NK-92 (cell line): Measurements from ENCODE around the gene SMARCA4.
"Not testable (repeated sequence)": the region's sequence is repeated elsewhere in the genome, so short reads cannot be mapped to it uniquely, and the experiment has no call there.

ENCODE experiments used
- DNase-seq: peaks from one replicate; lab custom pipeline; 2025; ENCODE audit not compliant: unreplicated experiment; lab: John Stamatoyannopoulos, UW

The SMARCA4 gene

GRCh38 chr19:10976131-10976892 lies 15.5 kb downstream of the SMARCA4 start:
- no peak for DNase-seq

DNA sequence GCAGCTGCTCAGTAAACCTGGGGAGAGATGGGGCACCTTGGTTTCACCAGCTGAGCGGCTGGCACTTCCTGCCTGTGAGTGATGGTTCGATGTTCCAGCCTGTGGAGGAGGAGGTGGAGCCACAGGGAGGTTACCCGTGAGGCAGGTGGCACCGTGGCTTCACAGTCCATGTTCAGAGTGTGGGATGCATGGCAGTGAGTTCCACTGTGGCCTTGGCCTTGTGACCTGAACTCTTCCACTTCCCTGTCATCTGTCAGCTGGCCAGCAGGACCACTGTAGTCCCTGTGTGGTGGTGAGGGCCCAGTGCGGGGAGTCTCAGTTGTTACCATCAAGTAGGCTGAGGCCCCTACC lies 16.9 kb downstream of the SMARCA4 start:
- DNase-seq: no peak

GRCh38 chr19:10979951-10980381 lies 19.1 kb downstream of the SMARCA4 start:
- DNase-seq: no peak

- no peak for DNase-seq
Observed at GRCh38 chr19:10981252-10981895, 20.5 kb downstream of the SMARCA4 start.

- no peak for DNase-seq
Observed at GRCh38 chr19:10983026-10983425, 22.2 kb downstream of the SMARCA4 start.

DNA sequence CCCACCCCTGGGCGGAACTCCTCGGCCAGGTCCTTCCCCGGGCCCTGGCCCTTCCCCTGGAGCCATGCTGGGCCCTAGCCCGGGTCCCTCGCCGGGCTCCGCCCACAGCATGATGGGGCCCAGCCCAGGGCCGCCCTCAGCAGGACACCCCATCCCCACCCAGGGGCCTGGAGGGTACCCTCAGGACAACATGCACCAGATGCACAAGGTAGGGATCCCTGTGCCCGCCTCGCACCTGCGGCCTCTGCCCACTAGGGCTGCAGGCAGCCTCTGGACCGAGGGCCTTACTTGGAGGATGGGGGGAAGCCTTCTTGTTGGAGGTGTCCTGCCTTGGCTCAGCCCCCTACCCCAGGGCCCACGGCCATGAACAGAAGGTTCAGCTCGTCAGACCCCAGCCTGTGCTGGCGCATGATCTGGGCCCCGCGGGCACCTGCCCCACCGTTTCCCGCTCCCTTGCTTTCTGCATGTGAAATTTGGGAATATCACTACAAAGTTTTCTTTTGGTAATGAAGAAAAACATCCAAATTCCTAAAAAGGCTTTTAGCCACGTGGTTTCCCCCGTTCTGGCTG lies 23.4 kb downstream of the SMARCA4 start:
- no peak for DNase-seq

DNA sequence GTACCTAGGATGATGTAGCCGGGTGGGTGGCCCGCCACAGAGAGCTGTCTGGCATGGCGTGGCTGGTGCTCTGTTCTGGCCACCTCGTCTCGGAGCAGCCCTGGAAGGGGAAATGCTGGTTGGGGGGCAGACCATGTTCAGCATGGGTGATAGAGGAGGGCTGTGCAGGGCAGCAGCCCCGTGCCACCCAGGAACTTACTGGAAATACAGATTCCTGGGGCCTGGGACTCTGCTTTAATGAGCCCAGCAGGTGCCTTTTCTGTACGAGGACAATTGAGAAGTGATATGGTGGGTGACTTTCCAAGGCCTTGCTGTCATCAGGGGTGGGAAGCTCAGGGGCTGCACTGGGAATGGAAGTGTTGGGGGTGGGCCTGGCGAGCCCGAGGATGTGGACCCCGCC lies 24.7 kb downstream of the SMARCA4 start:
- no peak for DNase-seq

- no peak for DNase-seq
Observed at GRCh38 chr19:10986301-10987127, 25.7 kb downstream of the SMARCA4 start.

GRCh38 chr19:10987571-10988297 lies 26.9 kb downstream of the SMARCA4 start:
- DNase-seq: no peak

DNA sequence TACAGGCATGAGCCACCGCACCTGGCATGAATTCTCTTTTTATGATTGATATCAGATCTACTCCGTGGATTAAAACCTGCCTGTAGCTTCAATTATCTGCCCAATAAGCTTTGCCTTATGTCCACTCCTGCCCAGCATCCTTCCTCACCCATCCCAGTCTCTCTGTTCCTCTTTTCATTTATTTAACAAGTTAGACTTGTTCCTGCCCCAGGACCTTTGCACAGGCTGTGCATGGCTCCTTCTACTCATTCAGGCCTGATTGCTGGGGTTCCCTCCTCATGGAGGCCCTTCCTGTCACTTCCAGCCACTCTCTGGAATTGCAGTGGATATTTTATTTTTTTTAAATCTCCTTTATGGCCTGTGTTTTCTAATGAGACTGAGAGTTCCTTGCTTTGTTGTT lies 27.6 kb downstream of the SMARCA4 start:
- no peak for DNase-seq

GRCh38 chr19:10988921-10989320 lies 28.1 kb downstream of the SMARCA4 start:
- DNase-seq: no peak

- no peak for DNase-seq
Observed at GRCh38 chr19:10991076-10991475, 30.2 kb downstream of the SMARCA4 start.

DNA sequence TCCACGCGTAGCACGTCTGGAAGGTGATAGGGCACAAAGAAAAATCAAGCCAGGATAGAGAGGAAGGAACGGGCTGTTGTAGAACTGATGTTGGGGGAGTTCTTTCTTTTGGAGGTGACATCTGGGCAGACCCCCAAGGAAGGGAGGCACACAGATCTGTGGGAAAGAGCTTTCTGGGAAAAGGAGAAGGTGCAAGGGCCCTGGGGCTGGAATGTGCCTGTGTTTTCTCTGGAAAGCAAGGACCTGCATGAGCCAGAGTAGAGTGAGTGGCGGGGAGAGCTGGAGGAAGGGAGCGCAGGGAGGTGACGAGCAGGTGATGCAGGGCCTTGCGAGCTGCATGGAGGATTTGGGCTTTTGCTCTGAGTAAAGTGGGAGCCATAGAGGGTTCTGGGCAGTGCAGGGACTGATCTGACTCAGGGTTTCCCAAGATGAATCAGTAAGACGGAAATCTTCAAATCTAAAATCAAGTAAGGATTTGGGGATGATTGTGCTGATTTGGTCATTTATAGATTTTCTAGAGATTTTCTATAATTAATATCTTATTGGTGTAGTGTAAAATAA lies 30.8 kb downstream of the SMARCA4 start:
- DNase-seq: no peak

- DNase-seq: not testable (repeated sequence)
Observed at GRCh38 chr19:10992174-10992573, 31.3 kb downstream of the SMARCA4 start.

DNA sequence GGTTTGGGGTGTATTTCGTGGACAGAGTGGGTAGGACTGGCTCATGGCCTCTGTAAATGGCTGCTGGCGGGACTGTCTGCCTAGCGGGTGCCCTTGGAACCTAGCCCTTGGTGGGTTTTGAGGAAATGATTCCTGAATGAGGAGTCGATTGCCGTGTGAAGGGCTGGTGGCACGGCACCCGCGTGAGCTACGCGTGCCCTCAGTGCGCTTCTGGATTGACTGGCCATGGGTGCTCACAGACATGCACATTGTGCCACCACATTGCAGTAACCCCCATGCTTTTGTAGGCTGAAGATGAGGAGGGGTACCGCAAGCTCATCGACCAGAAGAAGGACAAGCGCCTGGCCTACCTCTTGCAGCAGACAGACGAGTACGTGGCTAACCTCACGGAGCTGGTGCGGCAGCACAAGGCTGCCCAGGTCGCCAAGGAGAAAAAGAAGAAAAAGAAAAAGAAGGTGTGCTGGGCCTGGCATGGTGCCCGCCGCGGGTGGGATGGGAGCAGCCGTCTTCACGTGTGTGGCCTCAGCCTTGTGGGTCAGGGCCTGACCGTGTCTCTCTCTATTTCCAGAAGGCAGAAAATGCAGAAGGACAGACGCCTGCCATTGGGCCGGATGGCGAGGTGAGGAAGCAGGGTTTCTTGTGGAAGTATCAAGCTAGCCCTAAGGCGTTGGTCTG lies 35.2 kb downstream of the SMARCA4 start:
- no peak for DNase-seq

GRCh38 chr19:10998045-10998533 lies 37.3 kb downstream of the SMARCA4 start:
- no peak for DNase-seq

DNA sequence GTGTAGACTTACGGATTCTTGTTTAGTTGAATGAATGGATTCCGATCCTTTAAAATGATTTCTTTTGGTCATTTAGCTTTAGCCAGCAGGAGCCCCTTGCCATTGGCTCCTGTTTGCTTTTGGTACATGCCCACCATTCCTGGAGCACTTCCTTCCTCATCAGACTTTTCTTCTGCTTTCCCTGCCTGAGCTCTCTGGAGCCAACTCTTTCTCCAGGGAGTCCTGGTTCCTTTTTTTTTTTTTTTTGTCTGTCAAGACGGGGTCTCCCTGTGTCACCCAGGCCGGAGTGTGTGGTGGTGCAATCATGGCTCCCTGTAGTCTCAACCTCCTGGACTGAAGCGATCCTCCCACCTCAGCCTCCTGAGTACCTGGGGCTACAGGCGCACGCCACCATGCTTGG lies 37.8 kb downstream of the SMARCA4 start:
- DNase-seq: no peak

DNA sequence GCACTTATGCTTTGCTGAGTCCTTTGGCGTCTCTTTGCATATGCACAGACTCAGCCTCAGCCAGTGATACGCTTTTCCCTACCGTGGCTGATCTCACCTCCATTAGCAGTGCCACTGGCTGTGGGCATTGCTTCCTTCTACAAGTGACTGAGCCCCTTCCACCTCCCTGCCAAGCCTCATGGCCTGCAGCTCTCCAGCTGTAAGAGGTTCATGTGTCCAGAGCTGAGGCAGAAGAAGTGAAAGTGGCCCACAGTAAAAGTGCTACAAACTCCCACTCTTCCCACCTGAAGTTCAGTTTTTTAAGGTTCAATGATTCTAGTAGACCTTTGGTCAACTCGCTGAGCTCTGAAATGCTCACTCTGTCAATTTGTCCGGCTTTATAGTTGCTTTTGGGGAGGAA lies 44.7 kb downstream of the SMARCA4 start:
- no peak for DNase-seq

- no peak for DNase-seq
Observed at GRCh38 chr19:11007385-11007784, 46.6 kb downstream of the SMARCA4 start.
